ENCODE results near the gene SFSWAP.
"Not testable (repeated sequence)": the region's sequence is repeated elsewhere in the genome, so short reads cannot be mapped to it uniquely, and the experiment has no call there.

The SFSWAP gene

DNA sequence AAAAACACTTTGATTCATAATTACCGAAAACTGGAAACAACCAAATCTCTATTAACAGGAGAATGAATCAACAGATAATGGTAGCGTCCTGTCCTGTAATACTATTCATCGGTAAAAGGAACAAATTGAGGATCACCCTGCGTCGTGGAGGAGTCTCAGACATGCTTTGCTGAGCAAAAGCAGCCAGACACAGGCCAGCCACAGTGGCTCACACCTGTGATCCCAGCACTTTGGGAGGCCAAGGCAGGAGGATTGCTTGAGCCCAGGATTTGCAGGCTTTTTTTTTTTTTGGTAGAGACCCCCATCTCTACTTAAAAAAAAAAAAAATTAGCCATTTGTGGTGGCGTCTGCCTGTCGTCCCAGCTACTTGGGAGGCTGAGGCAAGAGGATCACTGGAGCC, 83.2 kb downstream of the SFSWAP start:
- DNase-seq: no peak

- DNase-seq: no peak
These were observed 83.7 kb downstream of the SFSWAP start for GRCh38 chr12:131794573-131794972.

- DNase-seq: no peak
These were observed 84.2 kb downstream of the SFSWAP start for GRCh38 chr12:131795064-131795463.

- DNase-seq: peak; percentile 33
These were observed 85.0 kb downstream of the SFSWAP start for GRCh38 chr12:131795690-131796410.

GRCh38 chr12:131796411-131796736, 85.5 kb downstream of the SFSWAP start:
- DNase-seq: no peak

DNA sequence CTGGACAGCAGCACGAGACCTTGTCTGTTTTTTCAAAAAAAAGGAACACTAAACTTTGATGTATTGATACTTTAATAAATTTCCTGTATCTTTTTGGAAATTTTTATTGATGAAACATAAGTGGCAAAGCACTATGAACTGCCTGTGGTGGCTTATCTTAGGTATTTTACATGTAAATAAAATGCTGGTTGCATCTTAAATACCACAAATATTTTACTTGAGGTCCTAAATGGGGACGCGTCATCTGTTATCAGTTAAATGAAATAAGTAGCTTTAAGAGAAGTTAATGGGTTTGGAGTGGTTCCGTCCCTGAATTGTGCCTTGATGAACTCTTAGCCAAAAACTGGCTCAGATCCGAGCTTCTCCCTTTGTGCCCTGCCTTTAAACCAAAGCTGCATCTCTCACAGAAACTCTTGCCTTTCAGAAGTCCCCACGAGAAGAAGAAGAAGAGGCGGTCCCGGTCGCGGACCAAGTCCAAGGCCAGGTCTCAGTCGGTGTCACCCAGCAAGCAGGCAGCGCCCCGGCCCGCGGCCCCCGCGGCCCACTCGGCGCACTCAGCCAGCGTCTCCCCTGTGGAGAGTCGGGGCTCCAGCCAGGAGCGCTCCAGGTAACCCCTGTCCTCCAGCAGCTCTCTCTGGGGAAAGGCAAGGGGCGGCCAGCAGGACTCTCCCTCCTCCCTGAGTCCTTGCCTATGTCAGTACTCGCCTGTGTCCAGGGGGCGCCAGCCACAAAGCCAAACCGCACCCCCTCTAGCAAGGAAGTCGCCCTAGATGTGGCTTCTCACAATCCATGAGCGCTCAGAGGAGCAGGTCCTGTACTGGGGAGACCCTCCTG, 86.1 kb downstream of the SFSWAP start:
- DNase-seq: no peak

GRCh38 chr12:131797588-131797934, 86.7 kb downstream of the SFSWAP start:
- DNase-seq: no peak

GRCh38 chr12:131799195-131799594, 88.3 kb downstream of the SFSWAP start:
- DNase-seq: no peak

GRCh38 chr12:131799828-131800593, 89.1 kb downstream of the SFSWAP start:
- peak; percentile 82 for DNase-seq

DNA sequence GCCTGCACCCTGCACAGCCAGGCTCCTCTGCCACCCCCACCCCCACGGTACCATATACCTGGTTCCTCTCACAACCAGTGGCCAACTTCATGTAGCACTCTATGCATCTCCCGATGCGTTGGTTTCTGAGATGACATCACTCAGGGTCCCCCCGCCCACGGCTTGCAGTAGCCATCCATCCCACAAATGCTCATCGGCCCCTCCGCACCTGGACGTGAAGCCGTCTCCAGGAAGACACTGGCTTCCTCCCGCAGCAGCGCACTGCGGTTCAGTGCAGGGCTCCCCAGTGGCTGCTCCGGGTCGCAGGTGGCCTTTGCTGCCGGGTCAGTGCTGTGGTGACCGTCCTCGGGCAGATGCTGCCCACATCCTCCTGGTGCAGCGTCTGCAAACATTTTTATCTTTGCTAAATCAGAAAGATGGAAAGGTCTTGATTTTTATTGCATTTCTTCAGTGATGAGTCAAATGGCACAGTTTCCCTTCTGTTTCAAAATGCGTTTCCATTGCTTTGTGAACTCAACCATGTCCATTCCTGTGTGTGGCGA, 89.8 kb downstream of the SFSWAP start:
- no peak for DNase-seq

GRCh38 chr12:131801254-131801866, 90.5 kb downstream of the SFSWAP start:
- no peak for DNase-seq

- no peak for DNase-seq
These were observed 93.2 kb downstream of the SFSWAP start for GRCh38 chr12:131803961-131804521.

DNA sequence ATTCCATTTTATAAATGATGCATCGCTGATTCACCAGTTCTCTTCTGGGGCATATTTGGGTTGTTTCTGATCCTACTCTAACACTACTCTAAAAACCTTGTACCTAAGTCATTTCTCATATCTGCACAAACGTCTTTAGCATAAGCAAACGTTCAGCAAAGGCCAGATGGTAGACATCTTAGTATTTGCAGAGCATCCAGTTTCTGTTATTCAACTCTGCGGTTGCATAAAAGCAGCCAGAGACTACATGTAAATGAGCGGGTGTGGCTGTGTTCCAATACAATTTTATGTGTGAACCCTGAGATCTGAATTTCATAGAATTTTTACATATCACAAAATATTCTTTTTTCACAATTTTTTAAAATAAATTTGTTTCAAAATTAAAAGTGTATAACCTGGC, 94.5 kb downstream of the SFSWAP start:
- DNase-seq: no peak

DNA sequence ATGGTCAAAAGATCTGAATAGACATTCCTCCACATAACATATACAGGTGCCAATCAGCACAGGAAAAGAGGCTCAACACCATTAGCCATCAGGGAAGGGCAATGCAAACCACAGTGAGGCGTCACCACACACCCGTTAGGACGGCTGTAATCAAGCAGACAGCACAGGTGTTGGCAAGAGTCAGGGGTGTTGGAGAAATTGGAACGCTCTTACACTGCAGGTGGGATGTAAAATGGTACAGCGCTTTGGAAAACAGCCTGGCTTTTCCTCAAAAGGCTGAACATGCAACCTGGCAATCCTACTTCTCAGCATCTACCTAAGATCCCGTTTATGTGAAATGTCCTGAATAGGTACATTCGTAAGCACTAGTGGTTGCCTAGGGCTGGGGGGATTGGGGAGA, 95.8 kb downstream of the SFSWAP start:
- no peak for DNase-seq

DNA sequence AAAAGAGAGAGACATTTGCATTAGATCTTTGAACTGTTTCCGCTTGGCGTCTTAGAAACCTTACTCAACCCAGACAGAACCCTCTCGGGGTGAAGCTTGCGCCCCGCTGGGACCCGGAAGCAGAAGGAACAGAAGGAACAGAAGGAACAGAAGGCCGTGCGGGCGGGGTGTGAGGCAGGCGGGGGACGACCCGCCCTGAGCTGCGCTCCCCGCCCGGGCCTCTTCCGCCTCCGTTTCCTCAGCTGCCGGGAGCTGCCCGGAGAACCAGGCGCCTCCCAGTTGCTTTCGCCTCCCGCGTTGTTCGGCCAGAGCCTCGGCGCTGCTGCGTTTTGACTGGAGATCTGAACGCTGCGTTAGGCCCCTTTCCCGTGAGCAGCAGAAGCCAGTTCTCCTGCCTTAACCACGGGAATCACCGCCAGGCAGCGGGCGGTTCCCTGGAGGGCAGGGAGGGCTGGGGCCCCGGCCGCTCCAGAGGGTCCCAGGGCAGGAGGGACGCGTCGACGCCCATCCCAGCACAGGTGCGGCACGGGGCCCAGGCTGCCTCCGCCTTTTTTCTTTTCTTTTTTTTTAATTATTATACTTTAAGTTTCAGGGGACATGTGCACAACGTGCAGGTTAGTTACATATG, 98.0 kb downstream of the SFSWAP start:
- peak; percentile 45 for DNase-seq

- DNase-seq: not testable (repeated sequence)
These were observed 98.8 kb downstream of the SFSWAP start for GRCh38 chr12:131809476-131810254.

DNA sequence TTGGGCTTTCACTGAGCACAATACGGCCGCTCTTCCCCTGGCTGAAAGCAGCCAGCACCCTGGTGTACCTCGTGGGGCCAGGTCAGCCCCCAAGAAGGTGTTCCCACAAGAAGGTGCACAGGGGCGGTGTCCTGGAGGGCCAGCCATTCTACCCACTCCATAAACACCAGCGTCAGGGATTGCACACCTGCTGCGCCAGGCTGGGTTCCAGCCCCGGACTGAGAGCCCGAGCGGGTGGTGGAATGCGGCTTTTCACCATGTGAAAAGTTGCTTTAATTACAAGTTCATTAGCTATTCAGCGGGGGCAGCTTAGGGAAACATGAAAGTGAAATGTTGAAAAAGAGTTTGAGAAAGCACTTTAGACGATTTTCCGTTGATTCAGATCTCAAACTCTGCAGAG, 99.8 kb downstream of the SFSWAP start:
- no peak for DNase-seq

DNA sequence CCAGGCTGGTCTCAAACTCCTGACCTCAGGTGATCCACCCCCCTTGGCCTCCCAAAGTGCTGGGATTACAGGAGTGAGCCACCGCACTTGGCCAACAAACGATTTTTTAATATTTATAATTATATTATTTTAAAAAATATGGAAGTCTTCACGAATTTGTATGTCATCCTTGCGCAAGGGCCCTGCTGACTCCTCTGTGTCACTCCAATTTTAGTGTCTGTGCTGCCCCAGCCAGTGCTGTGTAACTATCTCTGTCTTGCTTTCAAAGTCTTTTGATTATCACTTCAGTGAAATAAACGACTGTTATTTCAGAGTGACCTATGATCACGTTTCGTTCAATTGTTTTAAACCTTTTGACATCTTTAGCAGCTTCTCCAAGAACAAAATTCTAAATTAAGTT, 104.2 kb downstream of the SFSWAP start:
- no peak for DNase-seq

GRCh38 chr12:131816495-131816894, 105.6 kb downstream of the SFSWAP start:
- DNase-seq: no peak

DNA sequence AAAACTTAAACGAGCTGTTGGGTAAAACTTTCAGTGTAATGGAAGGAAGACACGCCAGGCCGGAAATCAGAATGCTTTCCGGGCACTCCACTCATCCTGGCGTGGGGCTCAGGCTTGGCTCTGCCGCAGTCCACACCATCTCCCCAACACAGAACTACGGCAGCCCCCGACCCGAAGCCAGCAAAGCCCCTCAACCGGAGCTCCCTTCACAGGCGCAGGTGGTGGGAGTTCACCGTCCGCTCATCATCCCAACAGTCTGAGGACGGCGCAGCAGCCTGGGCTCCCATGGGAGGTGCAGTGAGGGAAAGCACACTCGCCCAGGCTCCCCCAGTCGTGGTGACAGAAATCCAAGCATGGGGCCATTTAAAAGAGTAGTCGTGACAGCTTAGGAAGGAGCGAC, 106.4 kb downstream of the SFSWAP start:
- no peak for DNase-seq

DNA sequence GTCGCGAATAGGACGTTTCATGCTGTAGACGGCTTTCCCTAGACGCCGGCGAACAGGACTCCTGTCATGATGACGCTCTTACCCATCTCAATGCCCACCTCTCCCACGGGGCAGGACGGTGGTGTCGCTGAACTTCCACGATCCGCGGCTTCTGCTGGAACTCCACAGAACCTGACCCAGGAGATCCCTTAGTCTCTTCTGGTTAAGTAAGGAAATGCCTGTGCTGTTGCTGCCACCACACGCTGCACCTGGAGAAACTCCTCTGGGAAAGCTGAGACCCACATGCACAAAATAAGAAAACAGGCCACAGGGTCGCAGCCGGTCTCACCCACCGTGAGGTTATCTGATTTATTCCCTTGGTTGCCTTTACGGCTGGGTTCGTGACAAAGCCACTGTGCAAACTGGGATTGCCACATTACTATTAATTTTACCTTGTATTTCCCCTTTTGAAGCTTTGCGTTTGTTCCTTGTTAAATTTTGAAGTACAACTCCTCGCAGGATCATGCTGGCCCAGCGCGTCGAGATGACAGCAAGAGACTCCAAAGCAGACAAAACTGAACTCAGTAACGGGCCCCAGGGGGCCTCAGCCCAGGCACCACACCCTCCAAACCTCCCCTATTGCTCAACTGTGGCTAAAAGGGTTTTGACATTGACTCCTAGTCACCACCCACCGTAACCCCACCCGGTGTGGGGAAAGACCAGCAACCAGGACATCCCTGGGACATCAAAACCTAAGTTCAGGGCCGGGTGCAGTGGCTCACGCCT, 108.1 kb downstream of the SFSWAP start:
- no peak for DNase-seq
